ENCODE measurements around the gene KCND2. TPM values are rescaled to one million over a fixed set of nuclear protein-coding genes. Genes with fewer than 3 reads are reported as not detected.

KCND2 gene
- total RNA-seq, 1 donor from 2014 or later: 3.7 TPM

- Mint-ChIP-seq H3K27ac (no peak overlapping the region), H3K36me3 (no peaks in the 10 kb centered on the region), H3K4me3 (no peak overlapping the region), H3K27me3 (ENCODE audit: low read depth) (peaks cover 2% of the 10 kb centered on the region), H3K4me1 (peaks cover 2% of the 10 kb centered on the region), H3K9me3 (no peaks in the 10 kb centered on the region)
- no peak for DNase-seq (ENCODE audit: low spot score in 2 of 2, unreplicated experiment in 2 of 2)
- TF ChIP-seq CTCF (IDR thresholded peaks at IDR 0.05; ENCODE audit: unreplicated experiment): no peak
Measured at GRCh38 chr7:120717166-120717565, 444.2 kb downstream of the KCND2 start.

GRCh38 chr7:120718361-120718760 lies 445.4 kb downstream of the KCND2 start:
- Mint-ChIP-seq H3K4me3 (no peak overlapping the region), H3K36me3 (no peaks in the 10 kb centered on the region), H3K9me3 (no peaks in the 10 kb centered on the region), H3K4me1 (peaks cover 2% of the 10 kb centered on the region), H3K27ac (no peak overlapping the region), H3K27me3 (ENCODE audit: low read depth) (peaks cover 2% of the 10 kb centered on the region)
- DNase-seq (ENCODE audit: low spot score in 2 of 2, unreplicated experiment in 2 of 2): no peak
- no peak for TF ChIP-seq CTCF (IDR thresholded peaks at IDR 0.05; ENCODE audit: unreplicated experiment)

- H3K9me3 Mint-ChIP-seq: no peaks in the 10 kb centered on the region
- no peak for DNase-seq (ENCODE audit: low spot score in 2 of 2, unreplicated experiment in 2 of 2)
- H3K4me3 Mint-ChIP-seq: no peak overlapping the region
- no peaks in the 10 kb centered on the region for H3K36me3 Mint-ChIP-seq
- no peak for TF ChIP-seq CTCF (IDR thresholded peaks at IDR 0.05; ENCODE audit: unreplicated experiment)
- H3K4me1 Mint-ChIP-seq: peaks cover 9% of the 10 kb centered on the region
- no peak overlapping the region for H3K27ac Mint-ChIP-seq
- no peaks in the 10 kb centered on the region for H3K27me3 Mint-ChIP-seq (ENCODE audit: low read depth)
Measured at GRCh38 chr7:120720317-120720716, 447.3 kb downstream of the KCND2 start.

- Mint-ChIP-seq H3K9me3 (no peaks in the 10 kb centered on the region), H3K27ac (no peak overlapping the region), H3K27me3 (ENCODE audit: low read depth) (peaks cover 2% of the 10 kb centered on the region), H3K36me3 (no peaks in the 10 kb centered on the region), H3K4me1 (peaks cover 10% of the 10 kb centered on the region), H3K4me3 (no peak overlapping the region)
- TF ChIP-seq CTCF (IDR thresholded peaks at IDR 0.05; ENCODE audit: unreplicated experiment): no peak
- no peak for DNase-seq (ENCODE audit: low spot score in 2 of 2, unreplicated experiment in 2 of 2)
Measured at GRCh38 chr7:120723465-120724385, 450.8 kb downstream of the KCND2 start.

GRCh38 chr7:120724448-120724847 lies 451.5 kb downstream of the KCND2 start:
- H3K36me3 Mint-ChIP-seq: no peaks in the 10 kb centered on the region
- H3K9me3 Mint-ChIP-seq: no peaks in the 10 kb centered on the region
- H3K4me1 Mint-ChIP-seq: peaks cover 13% of the 10 kb centered on the region
- no peak for TF ChIP-seq CTCF (IDR thresholded peaks at IDR 0.05; ENCODE audit: unreplicated experiment)
- DNase-seq (ENCODE audit: low spot score in 2 of 2, unreplicated experiment in 2 of 2): no peak
- no peak overlapping the region for H3K4me3 Mint-ChIP-seq
- peaks cover 2% of the 10 kb centered on the region for H3K27me3 Mint-ChIP-seq (ENCODE audit: low read depth)
- H3K27ac Mint-ChIP-seq: no peak overlapping the region
